Breast epithelium (tissue), 4 donors: ENCODE results near the gene TLE1. TPM values are rescaled to one million over a fixed set of nuclear protein-coding genes. Genes with fewer than 3 reads are reported as not detected.

ENCODE experiments used
- DNase-seq, 2 donors: peaks; one replicate each; pipeline ENCODE4 v3.0.0-alpha.2; 2019; ENCODE audit warnings: low spot score in 2 of 2
- H3K27ac ChIP-seq, 2 donors: fragments of 200-600 bp; sonication (generic) in 1 of 2; one replicate each; pipeline ENCODE4 v1.5.1; 2016 to 2019; ENCODE audit warnings: mild to moderate bottlenecking in 1 of 2
- H3K27me3 ChIP-seq, 2 donors: fragments of 200-600 bp; sonication (generic) in 1 of 2; one replicate each; pipeline versions ENCODE4 v1.5.1 to v1.6.0; 2017 to 2019; ENCODE audit warnings: control low read depth in 1 of 2, mild to moderate bottlenecking in 1 of 2
- H3K36me3 ChIP-seq: fragments of 200-600 bp; one replicate; pipeline ENCODE4 v1.5.1; 2019
- H3K4me1 ChIP-seq, 2 donors: fragments of 200-600 bp; sonication (generic); one replicate each; pipeline ENCODE4 v1.5.1; 2016 to 2019; ENCODE audit warnings: control low read depth in 1 of 2
- H3K4me3 ChIP-seq, 3 donors: fragments of 200-600 bp; sonication (generic); 1 replicate in 2 of 3; 2 replicates in 1 of 3; pipeline ENCODE4 v1.5.1; 2016 to 2019; ENCODE audit warnings: mild to moderate bottlenecking in 3 of 3, moderate library complexity in 2 of 3
- H3K9me3 ChIP-seq, 2 donors: fragments of 200-600 bp; sonication (generic) in 1 of 2; one replicate each; pipeline ENCODE4 v1.5.1; 2016 to 2019; ENCODE audit warnings: control low read depth in 1 of 2
- POLR2A ChIP-seq: fragments of 450-650 bp; IDR thresholded peaks from one replicate; pipeline ENCODE4 v1.6.1; 2016; ENCODE audit warnings: antibody characterized with exemption, mild to moderate bottlenecking, moderate library complexity
- POLR2AphosphoS5 ChIP-seq, 3 donors: sonication (generic); formaldehyde crosslinking; IDR thresholded peaks; one replicate each; pipeline ENCODE4 v1.6.1; 2017; ENCODE audit warnings: antibody characterized with exemption in 3 of 3
- intact Hi-C: fragments of 100-400 bp; cut with DNase I; formaldehyde crosslinking; loops from one replicate; pipeline ENCODE4 v1.15.1; 2023; ENCODE audit warnings: low total_unique reads
- total RNA-seq, 3 donors: library from RNA; depleted of rRNA; stranded (reverse); fragments of >200 nt; gene quantifications; one replicate each; pipeline ENCODE4 v1.1.0, GENCODE V29; 2016
- TF ChIP-seq, protein P1 (sequence below), 3 donors: fragments of 450-650 bp; IDR thresholded peaks; one replicate each; pipeline ENCODE4 v1.5.1; 2016 to 2017; ENCODE audit warnings: antibody characterized with exemption in 3 of 3, mild to moderate bottlenecking in 3 of 3, moderate library complexity in 3 of 3

The TLE1 gene
- total RNA-seq, 3 donors from 2014 or later = 41.1 to 52.1 (median 47.4) TPM

DNA sequence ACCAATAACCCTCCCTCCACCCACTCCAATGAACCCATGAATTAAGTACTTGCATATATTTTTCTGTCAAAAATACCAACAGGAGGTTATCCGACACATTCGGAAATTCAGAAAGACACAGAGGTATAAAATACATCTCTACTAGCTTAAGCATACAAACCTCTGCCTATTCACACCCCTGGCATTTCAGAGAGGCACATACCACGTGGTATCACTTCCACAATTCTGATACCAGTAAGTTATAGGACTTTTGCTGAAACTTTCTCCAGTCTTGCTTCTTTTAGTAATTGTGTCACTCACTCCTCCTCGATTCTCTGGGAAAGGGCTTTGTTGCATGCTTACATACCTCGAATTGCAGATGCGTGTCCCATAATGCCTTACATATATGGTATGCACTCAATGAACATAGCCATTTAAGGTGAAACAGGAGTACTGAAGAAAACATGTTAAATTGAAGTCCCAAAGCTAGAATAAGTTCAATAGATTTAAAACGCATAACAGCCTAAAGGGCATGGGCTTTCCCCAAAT is 58.1 kb downstream of the TLE1 start:
- TF ChIP-seq POLR2A (no peak), POLR2AphosphoS5 (IDR thresholded peaks at IDR 0.05) (no peak)
- TF ChIP-seq, protein P1, sequence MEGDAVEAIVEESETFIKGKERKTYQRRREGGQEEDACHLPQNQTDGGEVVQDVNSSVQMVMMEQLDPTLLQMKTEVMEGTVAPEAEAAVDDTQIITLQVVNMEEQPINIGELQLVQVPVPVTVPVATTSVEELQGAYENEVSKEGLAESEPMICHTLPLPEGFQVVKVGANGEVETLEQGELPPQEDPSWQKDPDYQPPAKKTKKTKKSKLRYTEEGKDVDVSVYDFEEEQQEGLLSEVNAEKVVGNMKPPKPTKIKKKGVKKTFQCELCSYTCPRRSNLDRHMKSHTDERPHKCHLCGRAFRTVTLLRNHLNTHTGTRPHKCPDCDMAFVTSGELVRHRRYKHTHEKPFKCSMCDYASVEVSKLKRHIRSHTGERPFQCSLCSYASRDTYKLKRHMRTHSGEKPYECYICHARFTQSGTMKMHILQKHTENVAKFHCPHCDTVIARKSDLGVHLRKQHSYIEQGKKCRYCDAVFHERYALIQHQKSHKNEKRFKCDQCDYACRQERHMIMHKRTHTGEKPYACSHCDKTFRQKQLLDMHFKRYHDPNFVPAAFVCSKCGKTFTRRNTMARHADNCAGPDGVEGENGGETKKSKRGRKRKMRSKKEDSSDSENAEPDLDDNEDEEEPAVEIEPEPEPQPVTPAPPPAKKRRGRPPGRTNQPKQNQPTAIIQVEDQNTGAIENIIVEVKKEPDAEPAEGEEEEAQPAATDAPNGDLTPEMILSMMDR (IDR thresholded peaks at IDR 0.05) = no peak
- no peaks in the 10 kb centered on the region for H3K36me3 ChIP-seq
- H3K4me3 ChIP-seq = no peak overlapping the region
- no peak for DNase-seq
- H3K27me3 ChIP-seq = no peaks in the 10 kb centered on the region
- no peaks in the 10 kb centered on the region for H3K9me3 ChIP-seq
- intact Hi-C loops = no loop called here
- no peaks in the 10 kb centered on the region for H3K4me1 ChIP-seq
- no peak overlapping the region for H3K27ac ChIP-seq

DNA sequence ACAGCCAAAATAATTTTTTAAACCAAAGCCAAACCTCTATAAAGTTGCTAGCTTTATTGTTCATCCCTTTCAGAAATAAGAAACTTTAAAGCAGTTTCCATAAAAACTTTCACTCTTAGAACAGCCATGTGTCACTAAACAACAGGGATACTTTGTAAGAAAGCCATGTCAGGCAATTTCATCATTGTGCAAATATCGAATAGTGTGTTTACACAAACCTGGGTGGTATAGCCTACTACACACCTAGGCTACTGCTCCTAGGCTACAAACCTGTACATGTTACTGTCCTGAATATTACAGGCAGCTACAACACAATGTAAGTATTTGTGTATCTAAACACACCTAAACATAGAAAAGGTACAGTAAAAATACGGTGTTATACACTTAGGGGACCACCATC is 59.9 kb downstream of the TLE1 start:
- DNase-seq = no peak
- no peak overlapping the region for H3K27ac ChIP-seq
- H3K27me3 ChIP-seq = no peaks in the 10 kb centered on the region
- no peaks in the 10 kb centered on the region for H3K9me3 ChIP-seq
- H3K4me3 ChIP-seq = no peak overlapping the region
- H3K36me3 ChIP-seq = no peaks in the 10 kb centered on the region
- intact Hi-C loops = no loop called here
- H3K4me1 ChIP-seq = no peaks in the 10 kb centered on the region
- TF ChIP-seq, protein P1 (IDR thresholded peaks at IDR 0.05) = no peak
- TF ChIP-seq POLR2A (no peak), POLR2AphosphoS5 (IDR thresholded peaks at IDR 0.05) (no peak)

DNA sequence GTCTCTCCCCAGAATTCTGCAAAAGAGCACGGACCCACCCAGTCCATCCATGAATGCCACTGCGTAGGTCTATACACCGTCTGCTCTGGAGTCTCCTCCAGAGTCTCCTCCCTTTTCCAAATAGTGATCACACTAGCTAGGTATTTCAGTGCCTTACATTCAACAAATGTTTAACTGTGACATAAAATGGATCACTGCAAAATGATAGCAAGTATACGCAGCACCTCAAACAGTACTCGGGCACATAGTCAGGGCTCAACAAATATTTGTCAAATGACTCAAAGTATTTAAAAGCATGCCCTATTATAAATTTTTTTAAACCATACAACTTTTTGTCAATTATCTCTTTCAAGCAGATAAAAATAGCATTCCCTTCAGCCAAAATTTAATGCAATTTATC is 60.5 kb downstream of the TLE1 start:
- H3K36me3 ChIP-seq = no peaks in the 10 kb centered on the region
- H3K27me3 ChIP-seq = no peaks in the 10 kb centered on the region
- no peak overlapping the region for H3K4me3 ChIP-seq
- intact Hi-C loops = no loop called here
- no peak overlapping the region for H3K27ac ChIP-seq
- no peaks in the 10 kb centered on the region for H3K4me1 ChIP-seq
- TF ChIP-seq, protein P1 (IDR thresholded peaks at IDR 0.05) = no peak
- TF ChIP-seq POLR2A (no peak), POLR2AphosphoS5 (IDR thresholded peaks at IDR 0.05) (no peak)
- no peak for DNase-seq
- H3K9me3 ChIP-seq = no peaks in the 10 kb centered on the region

DNA sequence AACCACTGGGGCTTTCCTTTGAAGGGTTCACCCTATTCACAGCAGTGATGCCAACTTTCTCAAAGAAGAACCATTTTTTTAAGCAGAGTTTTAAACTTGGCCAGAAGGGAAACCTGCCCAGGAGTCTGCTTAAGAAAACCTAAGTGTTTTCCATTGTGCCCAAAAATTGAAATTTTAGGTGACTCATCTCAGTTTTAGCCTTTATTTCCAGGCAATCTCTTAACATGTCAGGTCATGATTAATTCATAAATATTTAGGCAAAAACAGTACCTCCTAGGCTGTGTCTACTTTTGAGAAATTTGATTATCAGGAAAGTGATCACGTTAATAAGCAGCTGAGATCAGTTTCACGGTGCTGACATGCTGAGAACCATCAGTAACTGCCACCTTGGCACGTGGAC is 61.9 kb downstream of the TLE1 start:
- H3K36me3 ChIP-seq = no peaks in the 10 kb centered on the region
- H3K4me3 ChIP-seq = no peak overlapping the region
- no peak overlapping the region for H3K27ac ChIP-seq
- TF ChIP-seq POLR2AphosphoS5 (IDR thresholded peaks at IDR 0.05) = no peak
- TF ChIP-seq POLR2A = no peak
- TF ChIP-seq, protein P1 (IDR thresholded peaks at IDR 0.05) = no peak
- intact Hi-C loops = loop anchor here (2.0 kb wide), 1 partner anchor 29 kb away; no protein-coding TSS in a partner anchor
- H3K9me3 ChIP-seq = no peaks in the 10 kb centered on the region
- no peaks in the 10 kb centered on the region for H3K27me3 ChIP-seq
- no peaks in the 10 kb centered on the region for H3K4me1 ChIP-seq
- DNase-seq = no peak

DNA sequence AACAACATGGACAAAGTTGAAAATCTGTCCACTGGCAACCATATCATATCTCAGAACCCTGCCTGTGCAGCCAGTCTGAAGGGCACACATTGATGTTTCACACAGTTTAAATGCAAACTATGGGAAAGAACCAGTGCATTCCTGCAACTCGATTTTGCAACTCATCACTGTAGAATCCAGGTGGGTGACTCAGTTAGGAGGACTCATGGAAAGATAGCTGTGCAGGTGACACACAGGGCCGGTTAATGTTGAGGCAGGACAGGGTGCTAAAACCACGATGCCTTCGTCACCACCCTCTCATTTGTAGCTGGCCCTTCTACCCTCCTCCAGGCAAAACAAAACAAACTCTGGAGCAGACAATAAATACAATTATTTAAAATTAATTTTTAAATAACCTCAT is 62.8 kb downstream of the TLE1 start:
- intact Hi-C loops = loop anchor here (2.0 kb wide), 1 partner anchor 30 kb away; no protein-coding TSS in a partner anchor
- no peaks in the 10 kb centered on the region for H3K4me1 ChIP-seq
- H3K4me3 ChIP-seq = no peak overlapping the region
- H3K27me3 ChIP-seq = no peaks in the 10 kb centered on the region
- no peaks in the 10 kb centered on the region for H3K36me3 ChIP-seq
- DNase-seq = no peak
- no peaks in the 10 kb centered on the region for H3K9me3 ChIP-seq
- no peak for TF ChIP-seq POLR2A
- no peak for TF ChIP-seq POLR2AphosphoS5 (IDR thresholded peaks at IDR 0.05)
- TF ChIP-seq, protein P1 (IDR thresholded peaks at IDR 0.05) = no peak
- H3K27ac ChIP-seq = no peak overlapping the region
